GM19467 (cell line): ENCODE results near the gene CYGB.

Source experiments
- ATAC-seq: cut with Tn5 transposase; IDR thresholded peaks from one replicate; pipeline ENCODE4 v1.9.1; 2021; ENCODE audit warnings: mild to moderate bottlenecking, moderate library complexity; ENCODE audit not compliant: unreplicated experiment

Gene CYGB

GRCh38 chr17:76551685-76552084, 14.2 kb upstream of the CYGB start:
- ATAC-seq, result no peak

GRCh38 chr17:76550712-76551615, 13.5 kb upstream of the CYGB start:
- no peak for ATAC-seq

GRCh38 chr17:76549539-76549938, 12.0 kb upstream of the CYGB start:
- no peak for ATAC-seq

GRCh38 chr17:76549215-76549518, 11.7 kb upstream of the CYGB start:
- no peak for ATAC-seq

- no peak for ATAC-seq
These were observed 11.1 kb upstream of the CYGB start for GRCh38 chr17:76548378-76549214.

- ATAC-seq, result no peak
These were observed 10.2 kb upstream of the CYGB start for GRCh38 chr17:76547642-76548202.

- no peak for ATAC-seq
These were observed 9.7 kb upstream of the CYGB start for GRCh38 chr17:76547183-76547641.

- ATAC-seq, result no peak
These were observed 9.2 kb upstream of the CYGB start for GRCh38 chr17:76546556-76547182.

- ATAC-seq, result no peak
These were observed 8.5 kb upstream of the CYGB start for GRCh38 chr17:76545918-76546555.

- ATAC-seq, result no peak
These were observed 7.2 kb upstream of the CYGB start for GRCh38 chr17:76544546-76545365.

- no peak for ATAC-seq
These were observed 6.5 kb upstream of the CYGB start for GRCh38 chr17:76543826-76544545.

- ATAC-seq, result no peak
These were observed 5.9 kb upstream of the CYGB start for GRCh38 chr17:76543482-76543825.

GRCh38 chr17:76542984-76543383, 5.5 kb upstream of the CYGB start:
- no peak for ATAC-seq

- no peak for ATAC-seq
These were observed 5.1 kb upstream of the CYGB start for GRCh38 chr17:76542566-76542971.

- no peak for ATAC-seq
These were observed 4.4 kb upstream of the CYGB start for GRCh38 chr17:76541739-76542454.

- no peak for ATAC-seq
These were observed 3.1 kb upstream of the CYGB start for GRCh38 chr17:76540381-76541300.

- no peak for ATAC-seq
These were observed 2.2 kb upstream of the CYGB start, which contains the start of gene PRCD for GRCh38 chr17:76539631-76540271. PRCD (plus strand) TSS chr17:76540044; CDS start chr17:76540142, 98 bp downstream.
